ENCODE data around the gene TSR3.

DNA sequence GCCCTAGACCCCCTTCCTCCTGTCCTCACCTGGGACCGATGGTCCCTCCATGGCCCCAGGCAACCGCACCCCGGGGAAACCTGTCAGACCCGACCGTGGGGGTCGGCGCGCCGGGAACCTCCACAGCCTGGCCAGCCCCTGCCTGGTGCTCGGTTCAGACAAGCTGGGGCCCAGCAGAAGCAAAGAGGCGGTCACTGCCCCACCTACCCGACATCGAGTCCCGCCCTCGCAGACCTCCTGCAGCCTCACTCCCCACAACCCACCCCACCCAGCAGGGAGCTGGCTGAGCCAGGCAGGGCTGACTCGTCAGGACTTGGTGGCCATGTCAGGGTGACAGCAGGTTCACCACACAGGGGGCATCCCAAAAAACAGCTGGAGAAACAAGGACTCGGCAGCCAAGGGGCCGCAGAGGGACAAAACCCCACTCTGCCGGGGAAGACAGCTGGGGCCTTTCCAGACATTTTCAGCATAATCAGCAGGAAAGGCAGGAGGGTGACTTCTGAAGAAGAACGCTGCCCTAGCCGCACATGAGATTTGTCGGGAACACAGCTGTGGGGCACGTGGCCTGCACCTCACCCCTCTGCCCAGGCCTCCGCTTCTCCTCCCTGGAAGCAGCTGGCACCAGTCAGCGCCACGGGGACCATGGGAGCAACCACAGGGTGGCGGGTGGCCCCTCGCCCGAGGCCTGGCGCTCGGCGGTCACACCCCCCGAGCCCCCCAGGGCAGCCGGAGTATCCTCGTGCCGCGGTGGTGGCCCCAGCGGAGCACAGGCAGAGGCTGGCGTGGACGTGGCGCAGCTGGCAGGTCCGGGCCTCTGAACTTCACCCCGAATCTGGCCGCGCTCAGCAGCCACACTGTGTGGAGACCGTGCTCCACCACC, 23.0 kb upstream of the TSR3 start:
- TF ChIP-seq, protein P1, sequence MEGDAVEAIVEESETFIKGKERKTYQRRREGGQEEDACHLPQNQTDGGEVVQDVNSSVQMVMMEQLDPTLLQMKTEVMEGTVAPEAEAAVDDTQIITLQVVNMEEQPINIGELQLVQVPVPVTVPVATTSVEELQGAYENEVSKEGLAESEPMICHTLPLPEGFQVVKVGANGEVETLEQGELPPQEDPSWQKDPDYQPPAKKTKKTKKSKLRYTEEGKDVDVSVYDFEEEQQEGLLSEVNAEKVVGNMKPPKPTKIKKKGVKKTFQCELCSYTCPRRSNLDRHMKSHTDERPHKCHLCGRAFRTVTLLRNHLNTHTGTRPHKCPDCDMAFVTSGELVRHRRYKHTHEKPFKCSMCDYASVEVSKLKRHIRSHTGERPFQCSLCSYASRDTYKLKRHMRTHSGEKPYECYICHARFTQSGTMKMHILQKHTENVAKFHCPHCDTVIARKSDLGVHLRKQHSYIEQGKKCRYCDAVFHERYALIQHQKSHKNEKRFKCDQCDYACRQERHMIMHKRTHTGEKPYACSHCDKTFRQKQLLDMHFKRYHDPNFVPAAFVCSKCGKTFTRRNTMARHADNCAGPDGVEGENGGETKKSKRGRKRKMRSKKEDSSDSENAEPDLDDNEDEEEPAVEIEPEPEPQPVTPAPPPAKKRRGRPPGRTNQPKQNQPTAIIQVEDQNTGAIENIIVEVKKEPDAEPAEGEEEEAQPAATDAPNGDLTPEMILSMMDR (IDR thresholded peaks at IDR 0.05; ENCODE audit: insufficient read depth, low read length) = no peak
- no peak for TF ChIP-seq POLR2AphosphoS5 (IDR thresholded peaks at IDR 0.05; ENCODE audit: low read depth)

All from HL-60 (cell line).